SK-N-MC (cell line): ENCODE data around the gene TMPRSS4.

Experiments used
- DNase-seq: peaks from one replicate; pipeline ENCODE4 v3.0.0-alpha.2; 2011; ENCODE audit warnings: low read depth, low spot score
- H3K27ac ChIP-seq: fragments of 200-600 bp; sonication (generic); 2 replicates; pipeline ENCODE4 v1.5.1; 2016; ENCODE audit warnings: mixed run types
- H3K36me3 ChIP-seq: fragments of 200-600 bp; sonication (generic); 2 replicates; pipeline ENCODE4 v1.6.1; 2017; ENCODE audit warnings: antibody characterized with exemption, low read length, mixed read lengths; ENCODE audit not compliant: insufficient read depth
- H3K4me3 ChIP-seq: fragments of 200-600 bp; sonication (generic); 2 replicates; pipeline ENCODE4 v1.5.1; 2016
- H3K9ac ChIP-seq: fragments of 200-600 bp; sonication (generic); 2 replicates; pipeline ENCODE4 v1.8.0; 2017; ENCODE audit warnings: mixed run types, mixed read lengths; ENCODE audit not compliant: insufficient read length
- H3K9me3 ChIP-seq: fragments of 200-600 bp; sonication (generic); 2 replicates; pipeline ENCODE4 v1.6.1; 2017; ENCODE audit warnings: low read depth, mild to moderate bottlenecking, antibody characterized with exemption, low read length, moderate library complexity, mixed read lengths
- EZH2 ChIP-seq: fragments of 200-600 bp; sonication (generic); IDR thresholded peaks from one replicate; pipeline ENCODE4 v1.6.1; 2017; ENCODE audit warnings: antibody characterized with exemption
- FOXP2 ChIP-seq: optimal IDR thresholded peaks from 2 replicates; pipeline ENCODE3; 2011; ENCODE audit warnings: mild to moderate bottlenecking, moderate library complexity; ENCODE audit not compliant: insufficient read depth; ENCODE audit errors: extremely low read length, control extremely low read depth
- POLR2AphosphoS5 ChIP-seq: IDR thresholded peaks from 2 replicates; pipeline ENCODE4 v1.6.1; 2012; ENCODE audit warnings: mild to moderate bottlenecking, low read depth, low read length, borderline replicate concordance

TMPRSS4 gene

GRCh38 chr11:118106789-118107335 is 30.0 kb downstream of the TMPRSS4 start:
- Histone ChIP-seq H3K9ac (no peak overlapping the region), H3K27ac (no peak overlapping the region), H3K4me3 (no peak overlapping the region), H3K36me3 (no peaks in the 10 kb centered on the region), H3K9me3 (no peaks in the 10 kb centered on the region)
- TF ChIP-seq FOXP2 (no peak), POLR2AphosphoS5 (no peak), EZH2 (no peak)
- DNase-seq: no peak

GRCh38 chr11:118108513-118108912 is 31.6 kb downstream of the TMPRSS4 start:
- TF ChIP-seq FOXP2 (no peak), EZH2 (no peak), POLR2AphosphoS5 (no peak)
- H3K36me3 ChIP-seq: no peaks in the 10 kb centered on the region
- H3K9me3 ChIP-seq: no peaks in the 10 kb centered on the region
- no peak overlapping the region for H3K4me3 ChIP-seq
- no peak overlapping the region for H3K9ac ChIP-seq
- no peak for DNase-seq
- no peak overlapping the region for H3K27ac ChIP-seq

- Histone ChIP-seq H3K4me3 (no peak overlapping the region), H3K27ac (no peak overlapping the region), H3K36me3 (no peaks in the 10 kb centered on the region), H3K9me3 (no peaks in the 10 kb centered on the region), H3K9ac (no peak overlapping the region)
- no peak for TF ChIP-seq FOXP2
- no peak for TF ChIP-seq EZH2
- no peak for TF ChIP-seq POLR2AphosphoS5
- DNase-seq: no peak
Observed at GRCh38 chr11:118109231-118109630, 32.4 kb downstream of the TMPRSS4 start.

GRCh38 chr11:118111019-118111743 is 34.3 kb downstream of the TMPRSS4 start:
- H3K9ac ChIP-seq: no peak overlapping the region
- H3K9me3 ChIP-seq: no peaks in the 10 kb centered on the region
- H3K4me3 ChIP-seq: no peak overlapping the region
- DNase-seq: no peak
- TF ChIP-seq EZH2: no peak
- TF ChIP-seq FOXP2: no peak
- TF ChIP-seq POLR2AphosphoS5: no peak
- no peaks in the 10 kb centered on the region for H3K36me3 ChIP-seq
- no peak overlapping the region for H3K27ac ChIP-seq

GRCh38 chr11:118111744-118112035 is 34.8 kb downstream of the TMPRSS4 start:
- Histone ChIP-seq H3K27ac (no peak overlapping the region), H3K4me3 (no peak overlapping the region), H3K9me3 (no peaks in the 10 kb centered on the region), H3K9ac (no peak overlapping the region), H3K36me3 (no peaks in the 10 kb centered on the region)
- TF ChIP-seq FOXP2: no peak
- TF ChIP-seq POLR2AphosphoS5: no peak
- no peak for TF ChIP-seq EZH2
- DNase-seq: no peak

GRCh38 chr11:118112711-118113430 is 36.0 kb downstream of the TMPRSS4 start:
- H3K27ac ChIP-seq: no peak overlapping the region
- no peak overlapping the region for H3K4me3 ChIP-seq
- no peak for DNase-seq
- TF ChIP-seq EZH2: no peak
- TF ChIP-seq FOXP2: no peak
- no peak for TF ChIP-seq POLR2AphosphoS5
- no peak overlapping the region for H3K9ac ChIP-seq
- no peaks in the 10 kb centered on the region for H3K36me3 ChIP-seq
- H3K9me3 ChIP-seq: no peaks in the 10 kb centered on the region

GRCh38 chr11:118114266-118114665 is 37.4 kb downstream of the TMPRSS4 start:
- Histone ChIP-seq H3K36me3 (no peaks in the 10 kb centered on the region), H3K4me3 (no peak overlapping the region), H3K27ac (no peak overlapping the region), H3K9me3 (no peaks in the 10 kb centered on the region), H3K9ac (no peak overlapping the region)
- TF ChIP-seq POLR2AphosphoS5: no peak
- no peak for TF ChIP-seq FOXP2
- no peak for TF ChIP-seq EZH2
- no peak for DNase-seq

- Histone ChIP-seq H3K9ac (no peak overlapping the region), H3K36me3 (no peaks in the 10 kb centered on the region), H3K9me3 (no peaks in the 10 kb centered on the region), H3K4me3 (no peak overlapping the region), H3K27ac (no peak overlapping the region)
- no peak for DNase-seq
- no peak for TF ChIP-seq POLR2AphosphoS5
- TF ChIP-seq EZH2: no peak
- no peak for TF ChIP-seq FOXP2
Observed at GRCh38 chr11:118115048-118115447, 38.2 kb downstream of the TMPRSS4 start.
